Natural killer cell treated with Interleukin-12 subunit alpha and Interleukin-12 subunit beta and Interleukin-15 and Interleukin-18, amount 100 ng/mL, for 72 hours (primary cell): ENCODE data around the gene PLCL2. TPM values are rescaled to one million over a fixed set of nuclear protein-coding genes. Genes with fewer than 3 reads are reported as not detected.

ENCODE experiments used
- ATAC-seq, 2 donors: fragments of 150-1000 bp; cut with Tn5 transposase in 1 of 2; sonication (Bioruptor Pico), chemical (Tn5 transposase) in 1 of 2; 2 replicates each; pipeline ENCODE4 v1.10.0; 2021
- DNase-seq: peaks from one replicate; pipeline ENCODE4 v3.0.0; 2022; ENCODE audit warnings: low spot score
- H3K27ac Mint-ChIP-seq, 2 donors: 1 replicate in 1 of 2; 2 replicates in 1 of 2; pipeline ENCODE4 v1.8.0; 2022; ENCODE audit warnings: mixed read lengths in 2 of 2, mild to moderate bottlenecking in 1 of 2, moderate library complexity in 1 of 2
- H3K27me3 Mint-ChIP-seq, 2 donors: 1 replicate in 1 of 2; 2 replicates in 1 of 2; pipeline ENCODE4 v1.8.0; 2022; ENCODE audit warnings: mixed read lengths in 2 of 2
- H3K36me3 Mint-ChIP-seq: one replicate; pipeline ENCODE4 v1.8.0; 2022; ENCODE audit warnings: mixed read lengths
- H3K4me1 Mint-ChIP-seq, 2 donors: 1 replicate in 1 of 2; 2 replicates in 1 of 2; pipeline ENCODE4 v1.8.0; 2022; ENCODE audit warnings: low read depth in 2 of 2, mixed read lengths in 2 of 2, mild to moderate bottlenecking in 1 of 2
- H3K4me3 Mint-ChIP-seq: one replicate; pipeline ENCODE4 v1.8.0; 2022; ENCODE audit warnings: mixed read lengths
- H3K9me3 Mint-ChIP-seq: 2 replicates; pipeline ENCODE4 v1.8.0; 2022; ENCODE audit warnings: mixed read lengths
- total RNA-seq, 2 donors: library from RNA; stranded (reverse); gene quantifications; one replicate each; pipeline ENCODE4 v1.2.3, GENCODE V29; 2022

Gene PLCL2
- total RNA-seq, 2 donors from 2014 or later: 12.5 to 17.2 TPM

GRCh38 chr3:17038141-17038540, 153.4 kb downstream of the PLCL2 start:
- Mint-ChIP-seq H3K36me3 (no peaks in the 10 kb centered on the region), H3K4me3 (no peak overlapping the region), H3K9me3 (no peaks in the 10 kb centered on the region), H3K27ac (no peak overlapping the region), H3K4me1 (peaks cover 34 to 41% of the 10 kb centered on the region in 2 donors), H3K27me3 (no peaks in the 10 kb centered on the region)
- no peak for ATAC-seq
- no peak for DNase-seq

- peak overlapping the region in 1 of 2 donors; percentile 61 for H3K27ac Mint-ChIP-seq
- no peaks in the 10 kb centered on the region for H3K27me3 Mint-ChIP-seq
- DNase-seq (no peak), ATAC-seq (peak in 1 of 2 donors; percentile 6)
- H3K4me3 Mint-ChIP-seq: no peak overlapping the region
- H3K36me3 Mint-ChIP-seq: no peaks in the 10 kb centered on the region
- H3K4me1 Mint-ChIP-seq: peaks cover 30 to 37% of the 10 kb centered on the region in 2 donors
- H3K9me3 Mint-ChIP-seq: no peaks in the 10 kb centered on the region
These were observed 154.3 kb downstream of the PLCL2 start for GRCh38 chr3:17038900-17039553.

- H3K36me3 Mint-ChIP-seq: no peaks in the 10 kb centered on the region
- DNase-seq (no peak), ATAC-seq (no peak)
- H3K27ac Mint-ChIP-seq: peak overlapping the region; percentile 24 to 61
- H3K9me3 Mint-ChIP-seq: no peaks in the 10 kb centered on the region
- H3K4me3 Mint-ChIP-seq: no peak overlapping the region
- H3K27me3 Mint-ChIP-seq: no peaks in the 10 kb centered on the region
- H3K4me1 Mint-ChIP-seq: peaks cover 34 to 38% of the 10 kb centered on the region in 2 donors
These were observed 154.8 kb downstream of the PLCL2 start for GRCh38 chr3:17039594-17039993.

GRCh38 chr3:17040322-17040989, 155.7 kb downstream of the PLCL2 start:
- Mint-ChIP-seq H3K27me3 (no peaks in the 10 kb centered on the region), H3K4me3 (no peak overlapping the region), H3K36me3 (peaks cover 3% of the 10 kb centered on the region), H3K27ac (peak overlapping the region in 1 of 2 donors; percentile 49), H3K4me1 (peaks cover 34 to 38% of the 10 kb centered on the region in 2 donors), H3K9me3 (no peaks in the 10 kb centered on the region)
- DNase-seq (no peak), ATAC-seq (no peak)

GRCh38 chr3:17040990-17041377, 156.2 kb downstream of the PLCL2 start:
- DNase-seq (no peak), ATAC-seq (no peak)
- Mint-ChIP-seq H3K4me3 (no peak overlapping the region), H3K9me3 (no peaks in the 10 kb centered on the region), H3K36me3 (peaks cover 8% of the 10 kb centered on the region), H3K27ac (peak overlapping the region in 1 of 2 donors; percentile 49), H3K27me3 (no peaks in the 10 kb centered on the region), H3K4me1 (peaks cover 34 to 41% of the 10 kb centered on the region in 2 donors)

GRCh38 chr3:17044855-17045254, 160.1 kb downstream of the PLCL2 start:
- peak; percentile 71 to 78 for ATAC-seq
- Mint-ChIP-seq H3K27me3 (no peaks in the 10 kb centered on the region), H3K4me1 (peaks cover 41 to 42% of the 10 kb centered on the region in 2 donors), H3K36me3 (peaks cover 32% of the 10 kb centered on the region), H3K27ac (peak overlapping the region; percentile 25 to 76), H3K9me3 (peaks cover 3% of the 10 kb centered on the region), H3K4me3 (no peak overlapping the region)
- DNase-seq: no peak

- Mint-ChIP-seq H3K4me3 (no peak overlapping the region), H3K4me1 (peaks cover 38 to 39% of the 10 kb centered on the region in 2 donors), H3K9me3 (peaks cover 3% of the 10 kb centered on the region), H3K27ac (peak overlapping the region; percentile 25 to 76), H3K27me3 (no peaks in the 10 kb centered on the region), H3K36me3 (peaks cover 41% of the 10 kb centered on the region)
- DNase-seq (no peak), ATAC-seq (no peak)
These were observed 160.9 kb downstream of the PLCL2 start for GRCh38 chr3:17045705-17046104.

GRCh38 chr3:17046623-17047022, 161.9 kb downstream of the PLCL2 start:
- no peak for DNase-seq
- H3K4me1 Mint-ChIP-seq: peaks cover 35 to 38% of the 10 kb centered on the region in 2 donors
- no peak for ATAC-seq
- H3K4me3 Mint-ChIP-seq: no peak overlapping the region
- H3K27ac Mint-ChIP-seq: peak overlapping the region in 1 of 2 donors; percentile 28
- H3K9me3 Mint-ChIP-seq: peaks cover 3% of the 10 kb centered on the region
- H3K36me3 Mint-ChIP-seq: peaks cover 43% of the 10 kb centered on the region
- H3K27me3 Mint-ChIP-seq: no peaks in the 10 kb centered on the region

- Mint-ChIP-seq H3K4me3 (no peak overlapping the region), H3K9me3 (peaks cover 3% of the 10 kb centered on the region), H3K27me3 (no peaks in the 10 kb centered on the region), H3K4me1 (peaks cover 35 to 38% of the 10 kb centered on the region in 2 donors), H3K36me3 (peaks cover 48% of the 10 kb centered on the region), H3K27ac (no peak overlapping the region)
- ATAC-seq (peak in 1 of 2 donors; percentile 27), DNase-seq (no peak)
These were observed 162.4 kb downstream of the PLCL2 start for GRCh38 chr3:17047162-17047561.

GRCh38 chr3:17047894-17048293, 163.1 kb downstream of the PLCL2 start:
- peaks cover 3% of the 10 kb centered on the region for H3K9me3 Mint-ChIP-seq
- no peak overlapping the region for H3K4me3 Mint-ChIP-seq
- peaks cover 34 to 35% of the 10 kb centered on the region in 2 donors for H3K4me1 Mint-ChIP-seq
- H3K36me3 Mint-ChIP-seq: peaks cover 49% of the 10 kb centered on the region
- no peak overlapping the region for H3K27ac Mint-ChIP-seq
- H3K27me3 Mint-ChIP-seq: no peaks in the 10 kb centered on the region
- ATAC-seq (no peak), DNase-seq (no peak)

- Mint-ChIP-seq H3K36me3 (peaks cover 69% of the 10 kb centered on the region), H3K9me3 (peaks cover 9% of the 10 kb centered on the region), H3K4me1 (peaks cover 33 to 37% of the 10 kb centered on the region in 2 donors), H3K4me3 (no peak overlapping the region), H3K27ac (no peak overlapping the region), H3K27me3 (no peaks in the 10 kb centered on the region)
- no peak for ATAC-seq
- no peak for DNase-seq
These were observed 165.3 kb downstream of the PLCL2 start for GRCh38 chr3:17050071-17050470.

- peak overlapping the region in 1 of 2 donors; percentile 5 for H3K27ac Mint-ChIP-seq
- H3K4me3 Mint-ChIP-seq: no peak overlapping the region
- peaks cover 33 to 37% of the 10 kb centered on the region in 2 donors for H3K4me1 Mint-ChIP-seq
- peaks cover 66% of the 10 kb centered on the region for H3K36me3 Mint-ChIP-seq
- H3K27me3 Mint-ChIP-seq: no peaks in the 10 kb centered on the region
- DNase-seq: no peak
- ATAC-seq: no peak
- peaks cover 9% of the 10 kb centered on the region for H3K9me3 Mint-ChIP-seq
These were observed 165.8 kb downstream of the PLCL2 start for GRCh38 chr3:17050506-17050905.

- peak overlapping the region in 1 of 2 donors; percentile 20 for H3K27ac Mint-ChIP-seq
- H3K36me3 Mint-ChIP-seq: peaks cover 52% of the 10 kb centered on the region
- H3K4me3 Mint-ChIP-seq: no peak overlapping the region
- no peaks in the 10 kb centered on the region for H3K27me3 Mint-ChIP-seq
- no peak for DNase-seq
- ATAC-seq: no peak
- H3K4me1 Mint-ChIP-seq: peaks cover 36 to 39% of the 10 kb centered on the region in 2 donors
- H3K9me3 Mint-ChIP-seq: peaks cover 9% of the 10 kb centered on the region
These were observed 167.6 kb downstream of the PLCL2 start for GRCh38 chr3:17052363-17052762.

GRCh38 chr3:17054301-17054981, 169.7 kb downstream of the PLCL2 start:
- Mint-ChIP-seq H3K9me3 (peaks cover 6% of the 10 kb centered on the region), H3K4me1 (peaks cover 34 to 45% of the 10 kb centered on the region in 2 donors), H3K27me3 (no peaks in the 10 kb centered on the region), H3K27ac (peak overlapping the region; percentile 39 to 66), H3K4me3 (peak overlapping the region; percentile 70), H3K36me3 (peaks cover 41% of the 10 kb centered on the region)
- ATAC-seq (peak; percentile 69 to 82), DNase-seq (no peak)
